Skeletal muscle cell (primary cell): ENCODE measurements around the gene TET3.

Experiments used
- DNase-seq: peaks from one replicate; pipeline ENCODE4 v3.0.0-alpha.2; 2010; ENCODE audit warnings: low read depth
- H3K4me3 ChIP-seq: 2 replicates; pipeline ENCODE4 v1.5.1; 2011; ENCODE audit warnings: low read depth, mild to moderate bottlenecking, control low read depth, low read length, moderate library complexity

The TET3 gene

DNA sequence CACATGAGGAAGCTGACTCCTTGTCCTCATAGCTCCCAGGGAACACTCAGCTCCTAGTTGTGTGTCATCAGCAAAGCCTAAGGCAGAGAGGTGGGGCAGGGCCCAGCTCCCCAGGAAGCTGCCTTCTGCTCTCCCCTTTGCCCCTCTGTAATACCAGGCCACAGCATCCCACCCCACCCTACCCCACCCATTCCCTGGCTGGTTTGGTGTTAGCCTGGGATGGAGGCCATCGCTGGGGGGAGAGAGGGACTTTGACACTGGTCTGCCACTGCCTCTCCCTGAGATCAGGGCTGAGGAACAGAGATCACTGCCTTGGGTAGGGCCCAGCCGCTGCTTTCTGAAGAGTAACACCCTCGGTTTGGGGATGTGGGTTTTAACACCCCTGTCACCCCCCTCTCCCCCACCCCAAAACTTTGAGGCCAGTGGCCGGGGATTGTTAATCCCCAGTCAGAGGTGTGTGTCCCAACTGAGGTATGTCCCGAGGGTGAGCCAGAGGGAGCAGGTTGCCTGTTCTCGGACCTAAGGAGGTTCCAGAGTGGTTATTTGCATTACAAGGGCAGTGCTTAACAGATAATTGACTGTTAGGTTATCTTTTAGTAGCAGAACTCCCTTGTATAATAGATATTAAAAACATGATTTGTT lies 41.4 kb downstream of the TET3 start:
- no peak for DNase-seq
- H3K4me3 ChIP-seq = no peak overlapping the region

DNA sequence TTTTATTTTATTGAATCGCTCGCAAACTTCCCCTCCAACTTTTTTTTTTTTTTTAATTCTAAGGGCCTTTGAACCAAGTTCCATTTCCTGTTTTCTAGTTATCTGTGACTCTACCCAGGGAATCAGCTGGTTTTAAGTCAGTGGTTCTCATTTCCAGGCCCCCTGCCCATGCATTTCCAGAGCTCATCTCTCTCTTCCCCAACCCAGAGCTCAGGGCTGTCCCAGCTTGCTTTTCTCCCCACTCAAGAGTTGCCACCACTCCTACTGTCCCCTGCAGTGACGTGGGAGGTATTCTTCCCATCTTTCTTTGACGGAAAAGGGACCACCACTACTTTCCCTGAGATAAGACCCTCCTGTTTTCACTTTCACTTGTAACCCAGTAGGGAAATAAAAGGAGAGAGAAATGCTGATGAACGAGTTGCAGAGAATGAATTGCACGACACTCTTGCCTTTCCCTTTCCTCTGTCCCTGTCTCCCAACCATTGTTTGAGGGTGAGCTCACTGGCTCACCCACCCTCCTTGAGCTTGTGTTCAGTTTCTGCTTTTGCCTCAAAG lies 42.1 kb downstream of the TET3 start:
- no peak overlapping the region for H3K4me3 ChIP-seq
- no peak for DNase-seq

DNA sequence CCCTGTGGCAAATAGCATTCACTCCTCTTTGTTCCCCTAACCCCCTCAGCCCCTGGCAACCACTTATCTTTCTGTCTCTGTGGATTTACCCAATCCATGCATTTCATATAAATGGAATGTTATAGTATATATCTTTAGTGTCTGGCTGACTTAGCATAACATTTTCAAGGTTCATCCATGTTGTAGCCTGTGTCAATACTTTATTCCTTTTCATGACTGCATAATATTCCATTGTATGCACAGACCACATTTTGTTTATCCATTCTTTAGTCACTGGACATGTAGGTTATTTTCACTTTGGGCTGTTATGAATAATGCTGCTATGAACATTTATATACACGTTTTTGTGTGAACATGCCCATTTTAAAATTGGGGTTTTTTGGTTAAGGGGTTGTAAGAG lies 42.8 kb downstream of the TET3 start:
- DNase-seq = no peak
- no peak overlapping the region for H3K4me3 ChIP-seq

DNA sequence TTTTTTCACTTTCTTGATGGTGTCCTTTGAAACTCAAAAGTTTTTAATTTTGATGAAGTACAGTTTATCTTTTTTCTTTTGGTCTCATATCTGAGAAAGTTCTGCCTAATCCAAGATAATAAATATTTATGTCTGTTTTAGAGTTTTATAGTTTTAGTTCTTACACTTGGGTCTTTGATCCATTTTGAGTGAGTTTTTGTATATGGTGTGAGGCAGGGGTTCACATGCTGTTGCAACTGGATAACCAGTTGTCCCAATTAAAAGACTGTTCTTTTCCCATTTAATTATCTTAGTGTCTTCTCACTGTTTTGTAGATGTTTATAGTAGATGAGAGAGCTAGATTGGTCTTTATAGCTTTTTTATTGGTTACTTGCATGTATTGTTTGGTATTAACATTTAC lies 43.6 kb downstream of the TET3 start:
- no peak for DNase-seq
- H3K4me3 ChIP-seq = no peak overlapping the region

DNA sequence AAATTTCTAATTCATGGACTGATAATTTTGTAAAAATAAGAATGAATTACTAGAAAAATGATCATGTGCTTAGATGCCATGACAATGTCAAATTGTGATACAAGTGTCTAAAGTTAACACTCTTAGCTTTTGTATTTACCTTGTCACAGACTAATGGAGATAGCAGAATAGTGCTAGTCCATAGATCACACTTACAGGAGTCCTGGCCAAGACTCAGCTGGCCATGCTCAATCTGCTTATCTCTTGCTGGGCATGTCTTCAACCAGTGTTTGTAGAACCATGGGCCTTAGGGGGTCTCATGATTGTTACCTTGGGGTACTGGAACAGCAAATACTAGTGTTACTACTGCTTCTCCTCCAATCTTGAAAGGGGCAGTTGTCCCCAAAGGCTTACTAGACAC lies 44.0 kb downstream of the TET3 start:
- no peak for DNase-seq
- no peak overlapping the region for H3K4me3 ChIP-seq

DNA sequence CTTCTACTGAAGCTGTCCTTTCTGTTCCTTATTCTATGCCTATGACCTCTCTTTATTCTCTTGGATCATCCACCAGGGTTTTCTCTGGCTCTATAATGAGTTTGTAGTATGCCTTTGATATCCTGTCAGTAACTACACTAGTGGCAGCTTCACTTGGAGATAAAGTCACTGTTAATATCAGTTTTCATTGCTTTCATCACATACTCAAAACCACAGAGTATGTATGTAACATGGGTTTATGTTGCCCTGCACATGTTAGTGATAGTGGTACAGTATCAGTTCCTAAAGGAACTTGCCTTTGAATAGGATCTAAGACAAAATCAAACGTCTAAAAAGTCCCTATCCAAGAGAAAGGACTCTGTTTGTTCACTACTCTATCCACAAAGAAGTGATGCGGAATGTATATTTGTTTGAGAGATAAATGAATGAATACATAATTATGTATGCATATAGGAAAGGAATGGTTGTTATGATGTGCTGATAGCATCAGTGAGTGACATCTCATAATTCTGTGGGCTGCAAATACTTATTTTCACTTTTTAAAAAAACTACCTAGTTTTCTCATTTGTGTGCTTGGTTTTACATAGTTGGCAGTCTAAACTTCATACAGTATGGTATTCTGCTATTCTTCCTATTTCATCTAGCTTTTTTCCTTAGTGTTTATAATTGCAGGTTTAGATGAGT lies 45.1 kb downstream of the TET3 start:
- no peak overlapping the region for H3K4me3 ChIP-seq
- DNase-seq = no peak

DNA sequence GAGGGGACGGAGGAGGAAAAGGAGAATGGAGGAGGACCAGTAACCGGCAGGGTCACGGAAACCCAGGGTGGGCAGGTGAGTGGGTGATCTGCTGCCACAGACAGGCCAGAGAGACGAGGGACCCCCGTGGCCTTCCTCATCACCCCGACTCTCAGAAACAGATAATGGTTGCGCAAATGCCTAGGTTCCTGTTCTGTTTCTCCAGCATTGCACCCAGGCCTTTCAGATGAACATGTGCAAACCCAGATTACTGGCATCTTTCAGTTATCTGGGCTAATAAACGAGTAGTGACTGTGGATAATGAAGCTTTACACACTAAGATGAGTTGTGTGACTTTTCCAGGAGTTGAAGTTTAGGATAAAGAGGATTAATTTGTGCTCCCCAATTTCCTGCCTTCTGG lies 46.5 kb downstream of the TET3 start:
- no peak for DNase-seq
- H3K4me3 ChIP-seq = no peak overlapping the region

DNA sequence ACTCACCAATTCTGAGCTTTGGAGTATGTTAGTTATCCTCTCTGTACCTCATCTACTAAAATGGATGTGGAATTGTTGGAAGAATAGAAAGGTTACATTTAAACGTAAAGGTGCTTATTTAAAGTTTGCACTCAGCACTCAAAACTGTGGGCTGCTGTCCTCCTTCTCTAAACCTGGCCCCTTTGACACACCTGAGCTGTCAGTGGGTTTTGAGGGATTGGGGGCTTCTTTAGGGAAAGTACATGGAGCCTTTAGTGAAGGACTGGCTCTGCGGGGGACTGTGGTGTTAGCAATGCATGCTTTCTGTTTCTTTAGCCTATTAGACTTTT lies 47.2 kb downstream of the TET3 start:
- H3K4me3 ChIP-seq = no peak overlapping the region
- DNase-seq = no peak

DNA sequence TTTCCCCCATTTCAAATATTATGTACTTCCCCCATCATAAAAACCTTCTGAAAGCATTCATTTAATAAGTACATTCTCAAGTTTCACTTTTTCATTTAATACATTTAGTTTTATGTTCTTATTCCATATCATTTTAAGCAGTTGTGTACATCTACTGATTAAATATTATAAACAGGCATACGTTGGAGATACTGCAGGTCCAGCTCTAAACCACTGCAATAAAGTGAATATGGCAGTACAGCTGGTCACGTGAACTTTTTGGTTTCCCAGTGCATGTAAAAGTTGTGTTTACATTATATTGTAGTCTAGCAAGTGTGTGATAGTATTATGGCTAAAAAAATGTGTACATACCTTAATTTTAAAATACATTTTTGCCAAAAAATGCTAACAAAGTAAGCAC lies 48.7 kb downstream of the TET3 start:
- no peak for DNase-seq
- no peak overlapping the region for H3K4me3 ChIP-seq
